ENCODE measurements around the gene FHOD3. TPM values are rescaled to one million over a fixed set of nuclear protein-coding genes. Genes with fewer than 3 reads are reported as not detected.
A peak's percentile ranks its signal among the peaks of the same experiment; 100 is the strongest.

FHOD3 gene
- total and polyA plus RNA-seq, 2 of the 13 experiments (the other 11 are each of a cell fraction or from before 2014, with no cell fraction given): 0.07 TPM; not detected in 1

GRCh38 chr18:36504928-36505327, 207.4 kb downstream of the FHOD3 start (continued):
- TF ChIP-seq, protein P1, sequence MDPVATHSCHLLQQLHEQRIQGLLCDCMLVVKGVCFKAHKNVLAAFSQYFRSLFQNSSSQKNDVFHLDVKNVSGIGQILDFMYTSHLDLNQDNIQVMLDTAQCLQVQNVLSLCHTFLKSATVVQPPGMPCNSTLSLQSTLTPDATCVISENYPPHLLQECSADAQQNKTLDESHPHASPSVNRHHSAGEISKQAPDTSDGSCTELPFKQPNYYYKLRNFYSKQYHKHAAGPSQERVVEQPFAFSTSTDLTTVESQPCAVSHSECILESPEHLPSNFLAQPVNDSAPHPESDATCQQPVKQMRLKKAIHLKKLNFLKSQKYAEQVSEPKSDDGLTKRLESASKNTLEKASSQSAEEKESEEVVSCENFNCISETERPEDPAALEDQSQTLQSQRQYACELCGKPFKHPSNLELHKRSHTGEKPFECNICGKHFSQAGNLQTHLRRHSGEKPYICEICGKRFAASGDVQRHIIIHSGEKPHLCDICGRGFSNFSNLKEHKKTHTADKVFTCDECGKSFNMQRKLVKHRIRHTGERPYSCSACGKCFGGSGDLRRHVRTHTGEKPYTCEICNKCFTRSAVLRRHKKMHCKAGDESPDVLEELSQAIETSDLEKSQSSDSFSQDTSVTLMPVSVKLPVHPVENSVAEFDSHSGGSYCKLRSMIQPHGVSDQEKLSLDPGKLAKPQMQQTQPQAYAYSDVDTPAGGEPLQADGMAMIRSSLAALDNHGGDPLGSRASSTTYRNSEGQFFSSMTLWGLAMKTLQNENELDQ (CRISPR knock-in tag; IDR thresholded peaks at IDR 0.05; ENCODE audit: borderline replicate concordance): no peak
- TF ChIP-seq THAP11 (CRISPR knock-in tag; IDR thresholded peaks at IDR 0.05) (no peak), SRSF9 (IDR thresholded peaks at IDR 0.05; ENCODE audit: borderline replicate concordance, insufficient read depth, low read depth, low read length, poor library complexity, severe bottlenecking) (no peak)

GRCh38 chr18:36505665-36506064, 208.2 kb downstream of the FHOD3 start:
- Histone ChIP-seq H3K79me2 (ENCODE audit: insufficient read depth, low read length) (no peaks in the 10 kb centered on the region), H3K27ac (ENCODE audit: extremely low read length, insufficient read depth, low read length) (no peak overlapping the region), H3K4me2 (ENCODE audit: low read depth, low read length) (no peak overlapping the region), H3K4me3 (replicated peaks in 1 of 3; ENCODE audit: insufficient read depth in 1 of 3, low read depth in 2 of 3, low read length in 3 of 3) (no peak overlapping the region), H3K36me3 (replicated peaks in 1 of 2; ENCODE audit: control insufficient read depth in 1 of 2, insufficient read depth in 2 of 2, low read length in 2 of 2) (no peaks in the 10 kb centered on the region), H3K9me3 (ENCODE audit: low read length) (no peaks in the 10 kb centered on the region), H2AFZ (ENCODE audit: low read length) (no peak overlapping the region), H3K27me3 (ENCODE audit: control insufficient read depth in 1 of 2, insufficient read depth in 2 of 2, low read length in 2 of 2) (no peaks in the 10 kb centered on the region; a peak in 1 of 5 replicates), H3K9ac (ENCODE audit: insufficient read depth, low read depth, low read length) (no peak overlapping the region), H3K4me1 (ENCODE audit: insufficient read depth, low read length) (no peaks in the 10 kb centered on the region), H4K20me1 (ENCODE audit: insufficient read depth, low read length) (no peaks in the 10 kb centered on the region)
- in situ Hi-C loops (cut with HindIII; ENCODE audit: extremely low pct_ligation_motif_present, low pct_unique_long_range_greater_than_20kb): no loop called here
- peak; percentile 45 to 90; a peak in 3 of 4 replicates for TF ChIP-seq MAFK (conservative IDR thresholded peaks at IDR 0.05 in 1 of 2, IDR thresholded peaks at IDR 0.05 in 1 of 2; ENCODE audit: low read length in 2 of 2)
- no peak for TF ChIP-seq RORA (CRISPR knock-in tag; IDR thresholded peaks at IDR 0.05)
- peak; percentile 74 for TF ChIP-seq MAFF (IDR thresholded peaks at IDR 0.05; ENCODE audit: low read depth, low read length)
- no peak for TF ChIP-seq PRPF4 (IDR thresholded peaks at IDR 0.05; ENCODE audit: low read depth, low read length, poor library complexity, severe bottlenecking)
- ChIA-PET POLR2A (no interaction called here), CTCF (ENCODE audit: low intra/inter-chr PET ratio, low total read pairs) (no interaction called here)
- no peak for ATAC-seq
- intact Hi-C loops (cut with micrococcal nuclease; ENCODE audit: unreplicated experiment): no loop called here
- WGBS (ENCODE audit: low lambda C conversion rate): 0% methylated on average over 1 of the region's 1 CpG
- no peak for FAIRE-seq
- DNase-seq (ENCODE audit: low spot score): no peak
- BruUV-seq (replicated peaks): no TSS peak

Data from HepG2 (cell line).